Endothelial cell of umbilical vein (primary cell): ENCODE measurements around the gene EGFL6. TPM values are rescaled to one million over a fixed set of nuclear protein-coding genes. Genes with fewer than 3 reads are reported as not detected.

ENCODE experiments used
- BruUV-seq: library from RNA; stranded (reverse); fragments of 400-500 nt; replicated peaks from 2 replicates; lab custom pipeline; 2021; lab: Mats Ljungman, UMichigan
- CTCF ChIA-PET: fragments of 300-600, 350-600 bp; sonication (Branson Sonifier 250); formaldehyde crosslinking; loops from one replicate; lab custom pipeline; 2021; ENCODE audit warnings: antibody characterized with exemption, inconsistent platforms; lab: Charles Lee
- POLR2A ChIA-PET: fragments of 300-600, 350-600 bp; sonication (Branson Sonifier 250); formaldehyde crosslinking; loops from one replicate; lab custom pipeline; 2021; ENCODE audit warnings: antibody characterized with exemption, inconsistent platforms; lab: Charles Lee
- DNase-seq: peaks from one replicate; pipeline ENCODE4 v3.0.0-alpha.2; 2011; ENCODE audit warnings: low read depth, low spot score
- FAIRE-seq: peaks from 2 replicates; lab custom pipeline; 2011; peaks lifted over from hg19 to GRCh38; lab: Jason Lieb, UNC
- H2AFZ ChIP-seq: 2 replicates; pipeline ENCODE4 v1.6.0; 2012; ENCODE audit warnings: low read depth, low read length, control low read depth, inconsistent platforms
- H3K27ac ChIP-seq: 2 replicates; pipeline ENCODE4 v1.5.1; 2011; ENCODE audit warnings: low read depth, mild to moderate bottlenecking, control low read depth, low read length, moderate library complexity; ENCODE audit not compliant: insufficient read depth
- H3K27me3 ChIP-seq, 2 experiments: 2 replicates each; pipeline versions ENCODE4 v1.6.0 to v1.6.1; 2011; ENCODE audit warnings: low read length in 2 of 2, mixed read lengths in 1 of 2; ENCODE audit not compliant: control insufficient read depth in 2 of 2, insufficient read depth in 2 of 2
- H3K36me3 ChIP-seq, 2 experiments: 2 replicates in 1 of 2; 3 replicates in 1 of 2; pipeline ENCODE4 v1.5.1; 2011; ENCODE audit warnings: low read length in 2 of 2, mild to moderate bottlenecking in 1 of 2, moderate library complexity in 1 of 2; ENCODE audit not compliant: control insufficient read depth in 2 of 2, insufficient read depth in 2 of 2; ENCODE audit errors: extremely low read depth in 1 of 2
- H3K4me1 ChIP-seq: 3 replicates; pipeline ENCODE4 v1.5.1; 2011; ENCODE audit warnings: mild to moderate bottlenecking, low read length; ENCODE audit not compliant: control insufficient read depth, insufficient read depth; ENCODE audit errors: extremely low read depth
- H3K4me2 ChIP-seq: 2 replicates; pipeline ENCODE4 v1.6.1; 2011; ENCODE audit warnings: low read length, control low read depth, mixed read lengths; ENCODE audit not compliant: insufficient read depth
- H3K4me3 ChIP-seq, 3 experiments: fragments of 200-600 bp in 1 of 3; sonication (generic), shearing (Covaris generic) in 1 of 3; replicated peaks in 1 of 3; 2 replicates each; pipeline ENCODE4 v1.5.1; 2011 to 2016; ENCODE audit warnings: control low read depth in 3 of 3, low read length in 3 of 3, mild to moderate bottlenecking in 2 of 3, inconsistent platforms in 1 of 3, low read depth in 1 of 3, moderate library complexity in 1 of 3; ENCODE audit not compliant: insufficient read depth in 1 of 3
- H3K79me2 ChIP-seq: 2 replicates; pipeline ENCODE4 v1.6.0; 2012; ENCODE audit warnings: low read length, inconsistent platforms; ENCODE audit not compliant: control insufficient read depth, insufficient read depth
- H3K9ac ChIP-seq: replicated peaks from 2 replicates; pipeline ENCODE3; 2011; ENCODE audit warnings: low read length, control low read depth; ENCODE audit not compliant: insufficient read depth; ENCODE audit errors: extremely low read depth
- H3K9me1 ChIP-seq: replicated peaks from 3 replicates; pipeline ENCODE4 v1.6.0; 2011; ENCODE audit warnings: mild to moderate bottlenecking, low read length; ENCODE audit not compliant: control insufficient read depth, insufficient read depth; ENCODE audit errors: extremely low read depth
- H3K9me3 ChIP-seq: replicated peaks from 2 replicates; pipeline ENCODE4 v1.5.1; 2012; ENCODE audit warnings: low read length, inconsistent platforms; ENCODE audit not compliant: control insufficient read depth, insufficient read depth
- H4K20me1 ChIP-seq: replicated peaks from 2 replicates; pipeline ENCODE3; 2011; ENCODE audit warnings: mild to moderate bottlenecking, low read length; ENCODE audit not compliant: control insufficient read depth, insufficient read depth; ENCODE audit errors: extremely low read depth
- EZH2 ChIP-seq: IDR thresholded peaks from 2 replicates; pipeline ENCODE4 v1.6.1; 2012; ENCODE audit warnings: borderline replicate concordance, low read depth, mild to moderate bottlenecking, moderate library complexity, low read length, inconsistent platforms; ENCODE audit not compliant: severe bottlenecking
- FOS ChIP-seq: IDR thresholded peaks from 2 replicates; pipeline ENCODE4 v1.6.1; 2011; ENCODE audit warnings: mild to moderate bottlenecking, low read length, moderate library complexity, borderline replicate concordance; ENCODE audit not compliant: insufficient read depth
- GATA2 ChIP-seq: IDR thresholded peaks from 2 replicates; pipeline ENCODE4 v1.7.0; 2011; ENCODE audit warnings: low read depth, mild to moderate bottlenecking, moderate library complexity, mixed read lengths, low read length; ENCODE audit not compliant: insufficient read length, insufficient read depth
- JUN ChIP-seq: IDR thresholded peaks from 2 replicates; pipeline ENCODE4 v1.6.1; 2011; ENCODE audit warnings: borderline replicate concordance, low read depth; ENCODE audit not compliant: insufficient read length, insufficient read depth
- MYC ChIP-seq: IDR thresholded peaks from one replicate; pipeline ENCODE4 v1.6.1; 2011; ENCODE audit warnings: mild to moderate bottlenecking, low read depth, low read length
- POLR2A ChIP-seq: IDR thresholded peaks from 2 replicates; pipeline ENCODE4 v1.6.1; 2012; ENCODE audit warnings: low read depth, mild to moderate bottlenecking, control low read depth, low read length
- POLR2AphosphoS5 ChIP-seq: IDR thresholded peaks from 2 replicates; pipeline ENCODE4 v1.6.1; 2012; ENCODE audit warnings: low read depth, mild to moderate bottlenecking, control low read depth, low read length, moderate library complexity; ENCODE audit not compliant: insufficient read depth
- dilution Hi-C: fragments of 300-500 bp; cut with MboI; formaldehyde crosslinking; loops from one replicate; pipeline ENCODE4 v1.15.0; 2019; ENCODE audit warnings: low sequenced_read_pairs; ENCODE audit not compliant: extremely low pct_ligation_motif_present
- intact Hi-C: fragments of 100-400 bp; cut with micrococcal nuclease; formaldehyde crosslinking; loops from one replicate; pipeline ENCODE4 v1.10.0; 2022
- polyA plus RNA-seq, 4 experiments: library from polyadenylated mRNA; depleted of rRNA in 3 of 4; stranded (reverse) in 3 of 4; unstranded in 1 of 4; fragments of >200 nt; gene quantifications; 2 replicates each; pipeline versions ENCODE4 v1.2.1 to v1.2.3, GENCODE V29; 2011 to 2012; ENCODE audit warnings: missing spikeins in 1 of 4
- total RNA-seq: library from RNA; stranded (reverse); gene quantifications from 2 replicates; pipeline ENCODE4 v1.2.3, GENCODE V29; 2021
- TF ChIP-seq, protein P1 (sequence below): IDR thresholded peaks from 2 replicates; pipeline ENCODE4 v1.6.1; 2011; ENCODE audit not compliant: insufficient read depth, insufficient read length
- TF ChIP-seq, protein P2 (sequence below), 2 donors: IDR thresholded peaks; 1 replicate in 1 of 2; 2 replicates in 1 of 2; pipeline ENCODE4 v1.5.1; 2011; ENCODE audit warnings: low read length in 2 of 2, mild to moderate bottlenecking in 2 of 2, moderate library complexity in 2 of 2, control low read depth in 1 of 2, inconsistent platforms in 1 of 2, low read depth in 1 of 2; ENCODE audit not compliant: insufficient read depth in 1 of 2; ENCODE audit errors: extremely low read depth in 1 of 2

Gene EGFL6
- total and polyA plus RNA-seq, 2 donors (not counting 3 experiments of a cell fraction or from before 2014, with no cell fraction given), result not detected

DNA sequence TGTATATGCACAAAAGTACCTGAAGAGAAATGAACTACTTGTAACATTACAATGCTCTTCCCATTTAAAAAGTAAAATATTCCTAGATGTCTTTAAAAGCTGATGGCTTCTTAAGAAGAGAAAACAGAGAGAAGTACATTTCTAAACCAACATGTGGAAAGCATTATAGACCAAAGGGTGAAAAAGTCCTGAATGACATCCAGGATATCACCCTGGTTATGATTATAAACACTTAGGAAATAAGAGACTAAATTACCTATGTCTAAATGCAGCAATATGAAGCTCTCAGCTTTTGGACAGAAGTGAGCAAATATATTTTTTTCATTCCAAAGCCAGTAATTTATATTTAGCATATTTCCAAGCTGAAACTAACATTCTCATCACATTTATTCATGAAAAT lies 21.7 kb upstream of the EGFL6 start:
- H3K27me3 ChIP-seq, result peaks cover 0 to 1% of the 10 kb centered on the region in 2 experiments
- no peaks in the 10 kb centered on the region for H3K36me3 ChIP-seq
- dilution Hi-C loops (no loop called here), intact Hi-C loops (no loop called here)
- DNase-seq, result no peak
- TF ChIP-seq POLR2A (no peak), GATA2 (no peak), JUN (no peak), EZH2 (no peak), POLR2AphosphoS5 (no peak), FOS (no peak), MYC (no peak)
- TF ChIP-seq, protein P1, sequence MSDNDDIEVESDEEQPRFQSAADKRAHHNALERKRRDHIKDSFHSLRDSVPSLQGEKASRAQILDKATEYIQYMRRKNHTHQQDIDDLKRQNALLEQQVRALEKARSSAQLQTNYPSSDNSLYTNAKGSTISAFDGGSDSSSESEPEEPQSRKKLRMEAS, result no peak
- TF ChIP-seq, protein P2, sequence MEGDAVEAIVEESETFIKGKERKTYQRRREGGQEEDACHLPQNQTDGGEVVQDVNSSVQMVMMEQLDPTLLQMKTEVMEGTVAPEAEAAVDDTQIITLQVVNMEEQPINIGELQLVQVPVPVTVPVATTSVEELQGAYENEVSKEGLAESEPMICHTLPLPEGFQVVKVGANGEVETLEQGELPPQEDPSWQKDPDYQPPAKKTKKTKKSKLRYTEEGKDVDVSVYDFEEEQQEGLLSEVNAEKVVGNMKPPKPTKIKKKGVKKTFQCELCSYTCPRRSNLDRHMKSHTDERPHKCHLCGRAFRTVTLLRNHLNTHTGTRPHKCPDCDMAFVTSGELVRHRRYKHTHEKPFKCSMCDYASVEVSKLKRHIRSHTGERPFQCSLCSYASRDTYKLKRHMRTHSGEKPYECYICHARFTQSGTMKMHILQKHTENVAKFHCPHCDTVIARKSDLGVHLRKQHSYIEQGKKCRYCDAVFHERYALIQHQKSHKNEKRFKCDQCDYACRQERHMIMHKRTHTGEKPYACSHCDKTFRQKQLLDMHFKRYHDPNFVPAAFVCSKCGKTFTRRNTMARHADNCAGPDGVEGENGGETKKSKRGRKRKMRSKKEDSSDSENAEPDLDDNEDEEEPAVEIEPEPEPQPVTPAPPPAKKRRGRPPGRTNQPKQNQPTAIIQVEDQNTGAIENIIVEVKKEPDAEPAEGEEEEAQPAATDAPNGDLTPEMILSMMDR (IDR thresholded peaks at IDR 0.05; ENCODE audit: extremely low read depth in 1 of 2, insufficient read depth in 1 of 2, low read depth in 1 of 2, low read length in 2 of 2), result no peak
- H3K4me1 ChIP-seq, result no peaks in the 10 kb centered on the region
- no peaks in the 10 kb centered on the region for H4K20me1 ChIP-seq
- H3K27ac ChIP-seq, result no peak overlapping the region
- ChIA-PET CTCF (no interaction called here), POLR2A (no interaction called here)
- H3K9me1 ChIP-seq, result no peaks in the 10 kb centered on the region
- no peak for FAIRE-seq
- no peak overlapping the region for H3K9ac ChIP-seq
- BruUV-seq, result no TSS peak
- no peak overlapping the region for H3K4me3 ChIP-seq
- H3K9me3 ChIP-seq, result no peaks in the 10 kb centered on the region
- no peaks in the 10 kb centered on the region for H3K79me2 ChIP-seq
- no peak overlapping the region for H3K4me2 ChIP-seq
- H2AFZ ChIP-seq, result no peak overlapping the region
